ENCODE data around the gene ATP6V1G2. TPM values are rescaled to one million over a fixed set of nuclear protein-coding genes. Genes with fewer than 3 reads are reported as not detected.

ATP6V1G2 gene
- total and polyA plus RNA-seq, 2 of the 4 experiments (the other 2 are of a cell fraction), result 1.4 to 6.5 TPM

GRCh38 chr6:31534011-31534410 is 12.4 kb downstream of the ATP6V1G2 start:
- Histone ChIP-seq H2BK5ac (ENCODE audit: low read depth, low read length, poor library complexity, severe bottlenecking) (no peak overlapping the region), H3K36me3 (ENCODE audit: control insufficient read depth, insufficient read depth, low read length) (peaks cover 80% of the 10 kb centered on the region)
- dilution Hi-C loops (cut with HindIII; ENCODE audit: low sequenced_read_pairs, unreplicated experiment), result no loop called here

More at GRCh38 chr6:31534011-31534410, 12.4 kb downstream of the ATP6V1G2 start:
- H3K4ac ChIP-seq (ENCODE audit: low read depth, low read length), result no peak overlapping the region
- 0 out of 2 replicates have a peak, but pooled peaks cover 10% of the 10 kb centered on the region for H3K9me1 ChIP-seq (ENCODE audit: insufficient read depth, low read length)
- H2BK15ac ChIP-seq (ENCODE audit: low read depth, low read length), result no peak overlapping the region
- no peak overlapping the region for H3K9ac ChIP-seq (ENCODE audit: low read depth, low read length)
- H2AK9ac ChIP-seq (replicated peaks; ENCODE audit: low read depth, low read length, poor library complexity), result no peak overlapping the region
- H2BK120ac ChIP-seq (ENCODE audit: low read depth, low read length), result no peak overlapping the region
- in situ Hi-C loops (cut with MboI; ENCODE audit: low sequenced_read_pairs) (no loop called here), intact Hi-C loops (cut with micrococcal nuclease) (no loop called here)
- POLR2A ChIA-PET (ENCODE audit: unreplicated experiment), result no interaction called here
- H4K91ac ChIP-seq (ENCODE audit: insufficient read depth, low read depth, low read length), result no peak overlapping the region
- no peak overlapping the region for H2AK5ac ChIP-seq (ENCODE audit: low read depth, low read length)
- no peak overlapping the region for H2BK20ac ChIP-seq (ENCODE audit: low read depth, low read length)
- H3K27me3 ChIP-seq (ENCODE audit: control insufficient read depth, insufficient read depth, low read length), result no peaks in the 10 kb centered on the region
- no peak overlapping the region for H3K4me2 ChIP-seq (ENCODE audit: low read depth, low read length)
- no peak overlapping the region for H4K8ac ChIP-seq (ENCODE audit: low read depth in 2 of 2, low read length in 2 of 2)
- no peak overlapping the region for H3K4me3 ChIP-seq (ENCODE audit: insufficient read depth, low read depth, low read length)
- ATAC-seq (ENCODE audit: low read depth), result no peak
- no CpG with 5 or more reads among the region's 6 CpGs for WGBS, 2 experiments (ENCODE audit: extremely low coverage in 2 of 2, insufficient read length in 1 of 2)
- peaks cover 44 to 74% of the 10 kb centered on the region in 2 experiments for H3K79me1 ChIP-seq (ENCODE audit: low read depth in 1 of 2, low read length in 2 of 2)
- no peak overlapping the region for H3K18ac ChIP-seq (ENCODE audit: low read depth, low read length)
- H4K5ac ChIP-seq (ENCODE audit: low read depth, low read length), result no peak overlapping the region
- no peak overlapping the region for H3K23ac ChIP-seq (ENCODE audit: low read depth, low read length)
- CTCF ChIA-PET, result no interaction called here
- no peak overlapping the region for H3K14ac ChIP-seq (replicated peaks; ENCODE audit: low read depth, low read length)
- no peak for TF ChIP-seq FOS (IDR thresholded peaks at IDR 0.05; ENCODE audit: low read depth, low read length)
- no peak for TF ChIP-seq RAD21 (IDR thresholded peaks at IDR 0.05; ENCODE audit: low read length)
- TF ChIP-seq MAFK (IDR thresholded peaks at IDR 0.05; ENCODE audit: low read depth, low read length), result no peak
- TF ChIP-seq NFE2L2 (IDR thresholded peaks at IDR 0.05; ENCODE audit: low read depth, low read length), result no peak
- TF ChIP-seq ELK1 (IDR thresholded peaks at IDR 0.05; ENCODE audit: borderline replicate concordance, low read depth, low read length), result no peak
- no peak for DNase-seq
- H4K20me1 ChIP-seq (ENCODE audit: insufficient read depth, low read length), result peaks cover 89% of the 10 kb centered on the region
- no peak overlapping the region for H2AFZ ChIP-seq (replicated peaks; ENCODE audit: low read length, poor library complexity)
- H3K4me1 ChIP-seq (ENCODE audit: control insufficient read depth, insufficient read depth, low read length), result peaks cover 2% of the 10 kb centered on the region; the same call in 1 of the 2 replicates
- no TSS peak for BruUV-seq (replicated peaks)
- H3K9me3 ChIP-seq (ENCODE audit: control insufficient read depth, insufficient read depth, low read length), result no peaks in the 10 kb centered on the region
- no peak overlapping the region for H3K56ac ChIP-seq (ENCODE audit: extremely low read depth, insufficient read depth, low read length)
- H3K27ac ChIP-seq (ENCODE audit: insufficient read depth, low read length), result no peak overlapping the region
